Measurements from ENCODE around the gene RASGRF2. TPM values are rescaled to one million over a fixed set of nuclear protein-coding genes. Genes with fewer than 3 reads are reported as not detected.

The RASGRF2 gene
- total RNA-seq, 1 experiment from 2014 or later = not detected

GRCh38 chr5:81136557-81136956, 176.4 kb downstream of the RASGRF2 start:
- no peak for DNase-seq (ENCODE audit: low spot score)

GRCh38 chr5:81137833-81138232, 177.7 kb downstream of the RASGRF2 start:
- no peak for DNase-seq (ENCODE audit: low spot score)

- DNase-seq (ENCODE audit: low spot score) = no peak
These were observed 180.3 kb downstream of the RASGRF2 start for GRCh38 chr5:81140441-81140840.

- no peak for DNase-seq (ENCODE audit: low spot score)
These were observed 180.8 kb downstream of the RASGRF2 start for GRCh38 chr5:81140943-81141342.

- no peak for DNase-seq (ENCODE audit: low spot score)
These were observed 181.9 kb downstream of the RASGRF2 start for GRCh38 chr5:81142108-81142507.

GRCh38 chr5:81145329-81145935, 185.3 kb downstream of the RASGRF2 start:
- no peak for DNase-seq (ENCODE audit: low spot score)

- DNase-seq (ENCODE audit: low spot score) = no peak
These were observed 185.9 kb downstream of the RASGRF2 start for GRCh38 chr5:81146031-81146430.

- no peak for DNase-seq (ENCODE audit: low spot score)
These were observed 187.1 kb downstream of the RASGRF2 start for GRCh38 chr5:81147011-81147885.

- DNase-seq (ENCODE audit: low spot score) = no peak
These were observed 187.9 kb downstream of the RASGRF2 start for GRCh38 chr5:81147886-81148571.

- DNase-seq (ENCODE audit: low spot score) = peak; percentile 34
These were observed 191.4 kb downstream of the RASGRF2 start for GRCh38 chr5:81151546-81151945.

GRCh38 chr5:81154725-81155124, 194.6 kb downstream of the RASGRF2 start:
- DNase-seq (ENCODE audit: low spot score) = no peak

- DNase-seq (ENCODE audit: low spot score) = no peak
These were observed 196.6 kb downstream of the RASGRF2 start for GRCh38 chr5:81156732-81157131.

- no peak for DNase-seq (ENCODE audit: low spot score)
These were observed 200.9 kb downstream of the RASGRF2 start for GRCh38 chr5:81161012-81161601.

- DNase-seq (ENCODE audit: low spot score) = no peak
These were observed 202.3 kb downstream of the RASGRF2 start for GRCh38 chr5:81162501-81162900.

- no peak for DNase-seq (ENCODE audit: low spot score)
These were observed 203.5 kb downstream of the RASGRF2 start for GRCh38 chr5:81163651-81164050.

- no peak for DNase-seq (ENCODE audit: low spot score)
These were observed 204.3 kb downstream of the RASGRF2 start for GRCh38 chr5:81164476-81164875.

GRCh38 chr5:81164936-81165335, 204.8 kb downstream of the RASGRF2 start:
- peak; percentile 44 for DNase-seq (ENCODE audit: low spot score)

GRCh38 chr5:81165493-81166119, 205.4 kb downstream of the RASGRF2 start:
- DNase-seq (ENCODE audit: low spot score) = peak; percentile 79

- DNase-seq (ENCODE audit: low spot score) = no peak
These were observed 206.3 kb downstream of the RASGRF2 start for GRCh38 chr5:81166430-81166829.

- no peak for DNase-seq (ENCODE audit: low spot score)
These were observed 206.9 kb downstream of the RASGRF2 start for GRCh38 chr5:81167078-81167477.

- no peak for DNase-seq (ENCODE audit: low spot score)
These were observed 207.4 kb downstream of the RASGRF2 start for GRCh38 chr5:81167544-81167943.

- DNase-seq (ENCODE audit: low spot score) = no peak
These were observed 209.8 kb downstream of the RASGRF2 start for GRCh38 chr5:81169924-81170323.
